SH-SY5Y (cell line): ENCODE results near the gene RELL2.

Experiments
- GATA2 ChIP-seq: IDR thresholded peaks from 2 replicates; pipeline ENCODE4 v1.6.1; 2011; ENCODE audit warnings: mild to moderate bottlenecking, low read depth, low read length
- GATA3 ChIP-seq: IDR thresholded peaks from 2 replicates; pipeline ENCODE4 v1.6.1; 2011; ENCODE audit warnings: low read depth, mild to moderate bottlenecking, low read length, moderate library complexity

The RELL2 gene

GRCh38 chr5:141636106-141636412 is 738 bp upstream of the RELL2 start:
- no peak for TF ChIP-seq GATA3
- no peak for TF ChIP-seq GATA2

- TF ChIP-seq GATA3 (no peak), GATA2 (no peak)
Observed at GRCh38 chr5:141637123-141637766, 448 bp downstream of the RELL2 start.

GRCh38 chr5:141637767-141638419 is 1.1 kb downstream of the RELL2 start:
- no peak for TF ChIP-seq GATA3
- TF ChIP-seq GATA2, result no peak

GRCh38 chr5:141638771-141639170 is 2.0 kb downstream of the RELL2 start:
- TF ChIP-seq GATA3 (no peak), GATA2 (no peak)

- TF ChIP-seq GATA3 (no peak), GATA2 (no peak)
Observed at GRCh38 chr5:141639357-141640050, 2.7 kb downstream of the RELL2 start.

- TF ChIP-seq GATA2 (no peak), GATA3 (no peak)
Observed at GRCh38 chr5:141640051-141640415, 3.2 kb downstream of the RELL2 start.

GRCh38 chr5:141640698-141641097 is 3.9 kb downstream of the RELL2 start:
- TF ChIP-seq GATA2, result no peak
- no peak for TF ChIP-seq GATA3

- no peak for TF ChIP-seq GATA3
- no peak for TF ChIP-seq GATA2
Observed at GRCh38 chr5:141641634-141642267, 5.0 kb downstream of the RELL2 start.

- TF ChIP-seq GATA2, result no peak
Observed at GRCh38 chr5:141646026-141646425, 9.2 kb downstream of the RELL2 start.

- TF ChIP-seq GATA3 (no peak), GATA2 (no peak)
Observed at GRCh38 chr5:141647242-141647641, 10.4 kb downstream of the RELL2 start.

GRCh38 chr5:141647851-141648250 is 11.1 kb downstream of the RELL2 start:
- TF ChIP-seq GATA2, result no peak
- TF ChIP-seq GATA3, result no peak

- TF ChIP-seq GATA3, result no peak
- TF ChIP-seq GATA2, result no peak
Observed at GRCh38 chr5:141649056-141649688, 12.4 kb downstream of the RELL2 start.

- no peak for TF ChIP-seq GATA3
- no peak for TF ChIP-seq GATA2
Observed at GRCh38 chr5:141649972-141650371, 13.2 kb downstream of the RELL2 start.
